Tibial nerve (tissue), 4 donors: ENCODE data around the gene MYO1D. TPM values are rescaled to one million over a fixed set of nuclear protein-coding genes. Genes with fewer than 3 reads are reported as not detected.
"Not testable (repeated sequence)": the region's sequence is repeated elsewhere in the genome, so short reads cannot be mapped to it uniquely, and the experiment has no call there.

Experiments used
- DNase-seq, 2 donors: peaks; one replicate each; pipeline ENCODE4 v3.0.0-alpha.2; 2019; ENCODE audit warnings: low spot score in 2 of 2
- H3K27ac ChIP-seq, 4 donors: fragments of 200-600 bp; sonication (generic) in 3 of 4; one replicate each; pipeline ENCODE4 v1.5.1; 2017 to 2019; ENCODE audit warnings: mild to moderate bottlenecking in 1 of 4
- H3K27me3 ChIP-seq, 2 donors: fragments of 200-600 bp; sonication (generic) in 1 of 2; one replicate each; pipeline versions ENCODE4 v1.5.1 to v1.6.0; 2017 to 2019
- H3K36me3 ChIP-seq, 3 donors: fragments of 200-600 bp; sonication (generic); one replicate each; pipeline ENCODE4 v1.5.1; 2018 to 2019
- H3K4me1 ChIP-seq, 4 donors: fragments of 200-600 bp; sonication (generic) in 3 of 4; one replicate each; pipeline ENCODE4 v1.5.1; 2017 to 2019
- H3K4me3 ChIP-seq, 4 donors: fragments of 200-600 bp; sonication (generic) in 3 of 4; one replicate each; pipeline ENCODE4 v1.5.1; 2017 to 2019; ENCODE audit warnings: mild to moderate bottlenecking in 1 of 4, moderate library complexity in 1 of 4
- H3K9me3 ChIP-seq, 4 donors: fragments of 200-600 bp; sonication (generic) in 3 of 4; one replicate each; pipeline ENCODE4 v1.5.1; 2017 to 2019
- EP300 ChIP-seq, 2 donors: sonication (generic); formaldehyde crosslinking; IDR thresholded peaks; one replicate each; pipeline ENCODE4 v1.6.1; 2017; ENCODE audit warnings: antibody characterized with exemption in 2 of 2, mild to moderate bottlenecking in 1 of 2
- POLR2A ChIP-seq, 2 donors: fragments of 450-650 bp; IDR thresholded peaks; one replicate each; pipeline ENCODE4 v1.6.1; 2017; ENCODE audit warnings: antibody characterized with exemption in 2 of 2, mild to moderate bottlenecking in 2 of 2, moderate library complexity in 2 of 2
- WGBS, 2 donors: methylation state at CpG; one replicate each; pipeline ENCODE4 v1.1.5; 2018; 5-methylcytosine and 5-hydroxymethylcytosine counted together
- total RNA-seq, 4 donors: library from RNA; depleted of rRNA; stranded (reverse); fragments of >200 nt; gene quantifications; one replicate each; pipeline ENCODE4 v1.1.0, GENCODE V29; 2016
- TF ChIP-seq, protein P1 (sequence below), 5 experiments: fragments of 200-600 bp in 3 of 5; fragments of 450-650 bp in 2 of 5; sonication (generic) in 3 of 5; IDR thresholded peaks; one replicate each; pipeline ENCODE4 v1.5.1; 2016 to 2019; ENCODE audit warnings: antibody characterized with exemption in 5 of 5, mild to moderate bottlenecking in 3 of 5, moderate library complexity in 2 of 5

Gene MYO1D
- total RNA-seq, 4 donors from 2014 or later = 28.5 to 49.6 (median 42.4) TPM

GRCh38 chr17:32648450-32648849, 228.5 kb downstream of the MYO1D start:
- H3K9me3 ChIP-seq = peaks cover 0 to 15% (median 3%) of the 10 kb centered on the region in 4 donors
- no peaks in the 10 kb centered on the region for H3K27me3 ChIP-seq
- no peak for TF ChIP-seq EP300 (IDR thresholded peaks at IDR 0.05)
- no peak for TF ChIP-seq POLR2A (IDR thresholded peaks at IDR 0.05)
- TF ChIP-seq, protein P1, sequence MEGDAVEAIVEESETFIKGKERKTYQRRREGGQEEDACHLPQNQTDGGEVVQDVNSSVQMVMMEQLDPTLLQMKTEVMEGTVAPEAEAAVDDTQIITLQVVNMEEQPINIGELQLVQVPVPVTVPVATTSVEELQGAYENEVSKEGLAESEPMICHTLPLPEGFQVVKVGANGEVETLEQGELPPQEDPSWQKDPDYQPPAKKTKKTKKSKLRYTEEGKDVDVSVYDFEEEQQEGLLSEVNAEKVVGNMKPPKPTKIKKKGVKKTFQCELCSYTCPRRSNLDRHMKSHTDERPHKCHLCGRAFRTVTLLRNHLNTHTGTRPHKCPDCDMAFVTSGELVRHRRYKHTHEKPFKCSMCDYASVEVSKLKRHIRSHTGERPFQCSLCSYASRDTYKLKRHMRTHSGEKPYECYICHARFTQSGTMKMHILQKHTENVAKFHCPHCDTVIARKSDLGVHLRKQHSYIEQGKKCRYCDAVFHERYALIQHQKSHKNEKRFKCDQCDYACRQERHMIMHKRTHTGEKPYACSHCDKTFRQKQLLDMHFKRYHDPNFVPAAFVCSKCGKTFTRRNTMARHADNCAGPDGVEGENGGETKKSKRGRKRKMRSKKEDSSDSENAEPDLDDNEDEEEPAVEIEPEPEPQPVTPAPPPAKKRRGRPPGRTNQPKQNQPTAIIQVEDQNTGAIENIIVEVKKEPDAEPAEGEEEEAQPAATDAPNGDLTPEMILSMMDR (IDR thresholded peaks at IDR 0.05) = no peak
- H3K4me3 ChIP-seq = no peak overlapping the region
- no peak overlapping the region for H3K27ac ChIP-seq
- H3K4me1 ChIP-seq = no peaks in the 10 kb centered on the region
- DNase-seq = no peak
- H3K36me3 ChIP-seq = peaks cover 0 to 42% (median 4%) of the 10 kb centered on the region in 3 donors
- 70 to 78% methylated on average over 2 of the region's 2 CpGs for WGBS, 2 donors

- TF ChIP-seq EP300 (IDR thresholded peaks at IDR 0.05) (no peak), POLR2A (IDR thresholded peaks at IDR 0.05) (no peak)
- TF ChIP-seq, protein P1 (IDR thresholded peaks at IDR 0.05) = no peak
- no peak overlapping the region for H3K27ac ChIP-seq
- H3K27me3 ChIP-seq = no peaks in the 10 kb centered on the region
- DNase-seq = no peak
- peaks cover 0 to 15% (median 3%) of the 10 kb centered on the region in 4 donors for H3K9me3 ChIP-seq
- no peaks in the 10 kb centered on the region for H3K4me1 ChIP-seq
- H3K4me3 ChIP-seq = no peak overlapping the region
- peaks cover 0 to 29% (median 0%) of the 10 kb centered on the region in 3 donors for H3K36me3 ChIP-seq
- 95 to 99% methylated on average over 2 of the region's 2 CpGs for WGBS, 2 donors
Observed at GRCh38 chr17:32646941-32647340, 230.0 kb downstream of the MYO1D start.

DNA sequence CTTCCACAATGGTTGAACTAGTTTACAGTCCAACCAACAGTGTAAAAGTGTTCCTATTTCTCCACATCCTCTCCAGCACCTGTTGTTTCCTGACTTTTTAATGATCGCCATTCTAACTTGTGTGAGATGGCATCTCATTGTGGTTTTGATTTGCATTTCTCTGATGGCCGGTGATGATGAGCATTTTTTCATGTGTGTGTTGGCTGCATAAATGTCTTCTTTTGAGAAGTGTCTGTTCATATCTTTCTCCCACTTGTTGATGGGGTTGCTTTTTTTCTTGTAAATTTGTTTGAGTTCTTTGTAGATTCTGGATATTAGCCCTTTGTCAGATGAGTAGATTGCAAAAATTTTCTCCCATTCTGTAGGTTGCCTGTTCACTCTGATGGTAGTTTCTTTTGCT, 235.4 kb downstream of the MYO1D start:
- not testable (repeated sequence) for H3K9me3 ChIP-seq, H3K27ac ChIP-seq, H3K36me3 ChIP-seq, H3K27me3 ChIP-seq, H3K4me1 ChIP-seq, H3K4me3 ChIP-seq, DNase-seq
- WGBS, 2 donors = 97 to 98% methylated on average over 2 of the region's 2 CpGs

- Histone ChIP-seq H3K36me3 (no peaks in the 10 kb centered on the region), H3K27ac (no peak overlapping the region), H3K9me3 (peaks cover 0 to 7% (median 0%) of the 10 kb centered on the region in 4 donors), H3K4me3 (no peak overlapping the region), H3K27me3 (no peaks in the 10 kb centered on the region), H3K4me1 (no peaks in the 10 kb centered on the region)
- 78 to 86% methylated on average over 5 of the region's 5 CpGs for WGBS, 2 donors
- TF ChIP-seq EP300 (IDR thresholded peaks at IDR 0.05) = no peak
- no peak for TF ChIP-seq POLR2A (IDR thresholded peaks at IDR 0.05)
- TF ChIP-seq, protein P1 (IDR thresholded peaks at IDR 0.05) = no peak
- DNase-seq = no peak
Observed at GRCh38 chr17:32636598-32637218, 240.2 kb downstream of the MYO1D start.

- Histone ChIP-seq H3K4me3 (no peak overlapping the region), H3K9me3 (no peaks in the 10 kb centered on the region), H3K27me3 (no peaks in the 10 kb centered on the region), H3K36me3 (no peaks in the 10 kb centered on the region), H3K4me1 (no peaks in the 10 kb centered on the region), H3K27ac (no peak overlapping the region)
- DNase-seq = no peak
- TF ChIP-seq EP300 (IDR thresholded peaks at IDR 0.05) = no peak
- 67 to 68% methylated on average over 3 of the region's 3 CpGs for WGBS, 2 donors
Observed at GRCh38 chr17:32634167-32634566, 242.8 kb downstream of the MYO1D start.

DNA sequence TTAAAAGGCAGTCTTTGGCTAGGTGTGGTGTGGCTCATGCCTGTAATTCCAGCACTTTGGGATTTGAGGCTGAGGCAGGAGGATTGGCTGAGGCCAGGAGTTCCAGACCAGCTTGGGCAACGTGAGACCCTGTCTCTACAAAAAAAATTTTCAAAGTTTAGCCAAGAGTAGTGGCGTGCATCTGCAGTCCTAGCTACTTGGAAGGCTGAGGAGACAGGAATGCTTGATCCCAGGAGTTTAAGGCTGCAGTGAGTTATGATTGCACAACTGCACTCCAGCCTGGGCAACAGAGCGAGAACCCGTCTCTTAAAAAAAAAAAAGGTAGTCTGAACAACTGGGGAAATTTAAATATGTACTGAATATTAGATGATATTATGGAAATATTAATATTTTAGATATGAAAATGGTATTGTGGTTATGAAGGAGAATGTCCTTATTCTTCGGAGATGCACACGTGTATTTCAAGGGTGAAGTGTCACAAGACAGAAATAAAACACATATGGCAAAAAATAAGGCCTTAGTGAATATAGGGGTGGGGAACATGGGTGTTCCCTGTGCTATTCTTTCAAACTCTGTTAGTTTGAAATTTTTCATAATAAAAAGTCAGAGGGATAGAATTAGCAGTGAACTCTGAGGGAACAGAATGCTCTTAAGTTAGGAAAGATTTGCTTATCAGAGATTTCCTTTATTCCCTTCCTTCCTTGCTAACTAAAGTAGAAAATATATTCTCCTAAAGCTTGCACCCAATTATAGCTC, 245.4 kb downstream of the MYO1D start:
- H3K9me3 ChIP-seq = no peaks in the 10 kb centered on the region
- no peak overlapping the region for H3K4me3 ChIP-seq
- H3K27ac ChIP-seq = no peak overlapping the region
- whole genome bisulfite sequencing, 2 donors = 76 to 81% methylated on average over 6 of the region's 6 CpGs
- no peaks in the 10 kb centered on the region for H3K4me1 ChIP-seq
- no peaks in the 10 kb centered on the region for H3K27me3 ChIP-seq
- DNase-seq = no peak
- no peaks in the 10 kb centered on the region for H3K36me3 ChIP-seq
- TF ChIP-seq, protein P1 (IDR thresholded peaks at IDR 0.05) = no peak
- no peak for TF ChIP-seq POLR2A (IDR thresholded peaks at IDR 0.05)
- TF ChIP-seq EP300 (IDR thresholded peaks at IDR 0.05) = no peak
